OCI-LY3 (cell line): Measurements from ENCODE around the gene MYOD1.

ENCODE experiments used
- H2AFZ ChIP-seq: fragments of 200-600, 300-600 bp; shearing (Covaris generic); 2 replicates; pipeline ENCODE4 v1.6.0; 2014; ENCODE audit warnings: antibody characterized with exemption, low read depth, low read length
- H3K27ac ChIP-seq: fragments of 200-600, 300-600 bp; sonication (generic); 2 replicates; pipeline ENCODE4 v1.5.1; 2014; ENCODE audit warnings: mild to moderate bottlenecking, low read length, moderate library complexity, mixed read lengths
- H3K27me3 ChIP-seq: fragments of 200-600, 300-600 bp; sonication (generic); 2 replicates; pipeline ENCODE4 v1.6.1; 2014; ENCODE audit warnings: low read depth, low read length, mixed read lengths
- H3K36me3 ChIP-seq: fragments of 200-600, 300-600 bp; sonication (generic); replicated peaks from 2 replicates; pipeline ENCODE3; 2014; ENCODE audit warnings: low read depth, low read length, mixed read lengths
- H3K4me1 ChIP-seq: fragments of 300-600, 200-600 bp; sonication (generic); 2 replicates; pipeline ENCODE4 v1.6.1; 2014; ENCODE audit warnings: low read length, mixed read lengths
- H3K4me2 ChIP-seq: fragments of 200-600, 300-600 bp; sonication (generic); 2 replicates; pipeline ENCODE4 v1.6.1; 2014; ENCODE audit warnings: low read length, mixed read lengths
- H3K4me3 ChIP-seq: fragments of 300-600, 200-600 bp; sonication (generic); 2 replicates; pipeline ENCODE4 v1.5.1; 2014; ENCODE audit warnings: antibody characterized with exemption, mild to moderate bottlenecking, low read length, moderate library complexity
- H3K79me2 ChIP-seq: fragments of 300-600, 200-600 bp; shearing (Covaris generic); 2 replicates; pipeline ENCODE4 v1.6.1; 2014; ENCODE audit warnings: mild to moderate bottlenecking, low read length, mixed read lengths
- H3K9ac ChIP-seq: fragments of 300-600, 200-600 bp; shearing (Covaris generic); 2 replicates; pipeline ENCODE4 v1.6.0; 2014; ENCODE audit warnings: mild to moderate bottlenecking, low read length, moderate library complexity
- H3K9me3 ChIP-seq: fragments of 200-600, 300-600 bp; shearing (Covaris generic); 2 replicates; pipeline ENCODE4 v1.6.1; 2014; ENCODE audit warnings: low read length, mixed read lengths; ENCODE audit not compliant: insufficient read depth
- H4K20me1 ChIP-seq: fragments of 200-600, 300-600 bp; sonication (generic); 2 replicates; pipeline ENCODE4 v1.6.1; 2016; ENCODE audit warnings: low read length, mixed read lengths; ENCODE audit not compliant: insufficient read depth
- CTCF ChIP-seq: fragments of 200-600, 300-600 bp; sonication (generic); IDR thresholded peaks from 2 replicates; pipeline ENCODE4 v1.5.1; 2014; ENCODE audit warnings: antibody characterized with exemption, low read length, low read depth
- EZH2phosphoT487 ChIP-seq: fragments of 200-600 bp; shearing (Covaris generic); IDR thresholded peaks from 2 replicates; pipeline ENCODE4 v1.6.1; 2018; ENCODE audit warnings: antibody characterized with exemption, mixed run types, low read depth

MYOD1 gene

GRCh38 chr11:17770917-17771316 is 51.5 kb downstream of the MYOD1 start:
- Histone ChIP-seq H3K4me2 (no peak overlapping the region), H3K79me2 (no peaks in the 10 kb centered on the region), H3K4me3 (no peak overlapping the region), H4K20me1 (no peaks in the 10 kb centered on the region), H3K36me3 (no peaks in the 10 kb centered on the region), H3K9ac (no peak overlapping the region), H3K27ac (no peak overlapping the region), H3K4me1 (peaks cover 5% of the 10 kb centered on the region; the same call in 1 of the 2 replicates), H2AFZ (no peak overlapping the region), H3K27me3 (no peaks in the 10 kb centered on the region), H3K9me3 (no peaks in the 10 kb centered on the region)
- TF ChIP-seq EZH2phosphoT487 (no peak), CTCF (no peak)

GRCh38 chr11:17771415-17771814 is 52.0 kb downstream of the MYOD1 start:
- Histone ChIP-seq H3K27me3 (no peaks in the 10 kb centered on the region), H3K9me3 (no peaks in the 10 kb centered on the region), H4K20me1 (no peaks in the 10 kb centered on the region), H3K79me2 (no peaks in the 10 kb centered on the region), H3K36me3 (no peaks in the 10 kb centered on the region), H3K9ac (no peak overlapping the region), H3K4me1 (peaks cover 5% of the 10 kb centered on the region; the same call in 1 of the 2 replicates), H3K4me2 (no peak overlapping the region), H2AFZ (no peak overlapping the region), H3K27ac (no peak overlapping the region), H3K4me3 (no peak overlapping the region)
- no peak for TF ChIP-seq EZH2phosphoT487
- no peak for TF ChIP-seq CTCF
